ENCODE results near the gene TCERG1.
A peak's percentile ranks its signal among the peaks of the same experiment; 100 is the strongest.

TCERG1 gene

GRCh38 chr5:146446861-146447733, at the start of gene TCERG1:
Gene TCERG1 (plus strand): TSS chr5:146447333. CDS start chr5:146447350, 17 bp downstream.
- peak; percentile 99 for DNase-seq

GRCh38 chr5:146398826-146399225, 48.3 kb upstream of the TCERG1 start:
- DNase-seq, result no peak

GRCh38 chr5:146399481-146399880, 47.7 kb upstream of the TCERG1 start:
- DNase-seq, result peak; percentile 56 to 61

GRCh38 chr5:146400201-146400600, 46.9 kb upstream of the TCERG1 start:
- no peak for DNase-seq

GRCh38 chr5:146401021-146401420, 46.1 kb upstream of the TCERG1 start:
- DNase-seq, result no peak

GRCh38 chr5:146402949-146403348, 44.2 kb upstream of the TCERG1 start:
- DNase-seq, result no peak

GRCh38 chr5:146409054-146409671, 38.0 kb upstream of the TCERG1 start:
- no peak for DNase-seq

GRCh38 chr5:146410272-146410671, 36.9 kb upstream of the TCERG1 start:
- peak; percentile 21 to 24 for DNase-seq

GRCh38 chr5:146419696-146420095, 27.4 kb upstream of the TCERG1 start:
- DNase-seq, result no peak

GRCh38 chr5:146425023-146425422, 22.1 kb upstream of the TCERG1 start:
- DNase-seq, result no peak

GRCh38 chr5:146426305-146426704, 20.8 kb upstream of the TCERG1 start:
- no peak for DNase-seq

- DNase-seq, result peak; percentile 57 to 61
Observed at GRCh38 chr5:146426853-146427618, 20.1 kb upstream of the TCERG1 start.

- DNase-seq, result no peak
Observed at GRCh38 chr5:146427619-146427997, 19.5 kb upstream of the TCERG1 start.

GRCh38 chr5:146428658-146429057, 18.5 kb upstream of the TCERG1 start:
- no peak for DNase-seq

- no peak for DNase-seq
Observed at GRCh38 chr5:146440353-146440752, 6.8 kb upstream of the TCERG1 start.

GRCh38 chr5:146440870-146441495, 6.2 kb upstream of the TCERG1 start:
- DNase-seq, result no peak

GRCh38 chr5:146441896-146442295, 5.2 kb upstream of the TCERG1 start:
- no peak for DNase-seq

GRCh38 chr5:146447734-146448380, 724 bp downstream of the TCERG1 start:
- peak; percentile 28 to 32 for DNase-seq

GRCh38 chr5:146448783-146449519, 1.8 kb downstream of the TCERG1 start:
- DNase-seq, result no peak

- peak; percentile 18 to 36 for DNase-seq
Observed at GRCh38 chr5:146450002-146450401, 2.9 kb downstream of the TCERG1 start.

- no peak for DNase-seq
Observed at GRCh38 chr5:146451411-146451810, 4.3 kb downstream of the TCERG1 start.

- DNase-seq, result no peak
Observed at GRCh38 chr5:146457431-146457830, 10.3 kb downstream of the TCERG1 start.

Data from AML-193 (cell line).